NCI-H1417 treated with DMSO at 0.1 percent for 48 hours (cell line): ENCODE data around the gene HIVEP3.
"Not testable (repeated sequence)": the region's sequence is repeated elsewhere in the genome, so short reads cannot be mapped to it uniquely, and the experiment has no call there.

ENCODE experiments used
- DNase-seq: peaks from one replicate; lab custom pipeline; 2025; lab: John Stamatoyannopoulos, UW

The HIVEP3 gene

GRCh38 chr1:41918450-41919043 lies at the start of gene HIVEP3:
HIVEP3 (minus strand) TSS chr1:41918922.
- peak; percentile 41 for DNase-seq

- no peak for DNase-seq
Measured at GRCh38 chr1:41964400-41964799, 45.7 kb upstream of the HIVEP3 start.

- no peak for DNase-seq
Measured at GRCh38 chr1:41963636-41964035, 44.9 kb upstream of the HIVEP3 start.

- no peak for DNase-seq
Measured at GRCh38 chr1:41958015-41958673, 39.4 kb upstream of the HIVEP3 start.

GRCh38 chr1:41957568-41957967 lies 38.8 kb upstream of the HIVEP3 start:
- DNase-seq = no peak

GRCh38 chr1:41955461-41956159 lies 36.9 kb upstream of the HIVEP3 start:
- no peak for DNase-seq

- DNase-seq = no peak
Measured at GRCh38 chr1:41954533-41954944, 35.8 kb upstream of the HIVEP3 start.

- no peak for DNase-seq
Measured at GRCh38 chr1:41953291-41953690, 34.6 kb upstream of the HIVEP3 start.

GRCh38 chr1:41952208-41952607 lies 33.5 kb upstream of the HIVEP3 start:
- DNase-seq = no peak

GRCh38 chr1:41951492-41951891 lies 32.8 kb upstream of the HIVEP3 start:
- DNase-seq = not testable (repeated sequence)

- DNase-seq = no peak
Measured at GRCh38 chr1:41950820-41951219, 32.1 kb upstream of the HIVEP3 start.

GRCh38 chr1:41945946-41946345 lies 27.2 kb upstream of the HIVEP3 start:
- not testable (repeated sequence) for DNase-seq

- DNase-seq = no peak
Measured at GRCh38 chr1:41943717-41944116, 25.0 kb upstream of the HIVEP3 start.

GRCh38 chr1:41942278-41942677 lies 23.6 kb upstream of the HIVEP3 start:
- DNase-seq = no peak

- no peak for DNase-seq
Measured at GRCh38 chr1:41941381-41941780, 22.7 kb upstream of the HIVEP3 start.

GRCh38 chr1:41939194-41939593 lies 20.5 kb upstream of the HIVEP3 start:
- no peak for DNase-seq

- DNase-seq = peak; percentile 35
Measured at GRCh38 chr1:41936107-41936506, 17.4 kb upstream of the HIVEP3 start.

- DNase-seq = no peak
Measured at GRCh38 chr1:41935226-41935625, 16.5 kb upstream of the HIVEP3 start.

GRCh38 chr1:41933106-41933505 lies 14.4 kb upstream of the HIVEP3 start:
- DNase-seq = no peak

GRCh38 chr1:41931578-41931977 lies 12.9 kb upstream of the HIVEP3 start:
- DNase-seq = no peak

GRCh38 chr1:41927118-41927517 lies 8.4 kb upstream of the HIVEP3 start:
- no peak for DNase-seq

GRCh38 chr1:41925712-41926111 lies 7.0 kb upstream of the HIVEP3 start:
- no peak for DNase-seq

- DNase-seq = no peak
Measured at GRCh38 chr1:41924911-41925310, 6.2 kb upstream of the HIVEP3 start.
